Stomach (tissue), 4 donors: ENCODE data around the gene GTSE1.

Experiments
- EP300 ChIP-seq: sonication (generic); formaldehyde crosslinking; IDR thresholded peaks from one replicate; pipeline ENCODE4 v1.6.1; 2017; ENCODE audit warnings: antibody characterized with exemption
- POLR2A ChIP-seq, 4 donors: fragments of 450-650 bp; IDR thresholded peaks; one replicate each; pipeline ENCODE4 v1.6.1; 2016; ENCODE audit warnings: antibody characterized with exemption in 4 of 4, control low read depth in 2 of 4, mild to moderate bottlenecking in 1 of 4, moderate library complexity in 1 of 4
- POLR2AphosphoS5 ChIP-seq, 3 donors: sonication (generic); formaldehyde crosslinking; IDR thresholded peaks; one replicate each; pipeline ENCODE4 v1.6.1; 2016; ENCODE audit warnings: antibody characterized with exemption in 3 of 3
- TF ChIP-seq, protein P1 (sequence below), 7 experiments: fragments of 450-650 bp in 4 of 7; fragments of 200-600 bp in 3 of 7; sonication (generic) in 3 of 7; IDR thresholded peaks; one replicate each; pipeline ENCODE4 v1.5.1; 2016 to 2019; ENCODE audit warnings: antibody characterized with exemption in 7 of 7, control low read depth in 2 of 7, mild to moderate bottlenecking in 1 of 7

DNA sequence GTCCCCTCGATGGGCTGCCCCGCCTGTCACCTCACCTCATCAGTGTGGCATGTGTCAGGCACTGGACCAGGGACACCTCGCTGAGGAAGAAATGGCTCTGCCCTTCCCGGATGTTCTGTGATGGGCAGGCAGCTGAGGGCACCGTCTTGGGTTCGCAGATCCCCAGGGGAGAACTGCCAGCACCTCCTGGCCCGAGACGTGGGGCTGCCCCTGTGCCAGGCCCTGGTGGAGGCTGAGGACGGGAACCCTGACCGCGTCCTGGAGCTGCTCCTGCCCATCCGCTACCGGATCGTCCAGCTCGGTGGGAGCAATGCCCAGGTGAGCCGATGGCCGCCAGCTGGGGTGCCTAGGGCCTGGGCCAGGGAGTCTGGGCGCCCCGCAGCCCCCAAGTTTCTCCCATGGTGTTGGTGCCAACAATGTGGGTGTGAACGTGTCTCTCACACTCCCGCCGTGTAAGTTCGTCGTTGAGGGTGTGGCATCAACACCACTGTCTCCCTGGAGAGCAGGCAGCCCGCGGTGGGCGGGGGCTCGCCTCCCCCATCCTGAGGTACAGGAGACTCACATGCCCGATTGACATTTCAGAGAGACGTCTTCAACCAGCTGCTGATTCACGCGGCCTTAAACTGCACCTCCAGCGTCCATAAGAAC lies 7.3 kb upstream of the GTSE1 start:
- TF ChIP-seq, protein P1, sequence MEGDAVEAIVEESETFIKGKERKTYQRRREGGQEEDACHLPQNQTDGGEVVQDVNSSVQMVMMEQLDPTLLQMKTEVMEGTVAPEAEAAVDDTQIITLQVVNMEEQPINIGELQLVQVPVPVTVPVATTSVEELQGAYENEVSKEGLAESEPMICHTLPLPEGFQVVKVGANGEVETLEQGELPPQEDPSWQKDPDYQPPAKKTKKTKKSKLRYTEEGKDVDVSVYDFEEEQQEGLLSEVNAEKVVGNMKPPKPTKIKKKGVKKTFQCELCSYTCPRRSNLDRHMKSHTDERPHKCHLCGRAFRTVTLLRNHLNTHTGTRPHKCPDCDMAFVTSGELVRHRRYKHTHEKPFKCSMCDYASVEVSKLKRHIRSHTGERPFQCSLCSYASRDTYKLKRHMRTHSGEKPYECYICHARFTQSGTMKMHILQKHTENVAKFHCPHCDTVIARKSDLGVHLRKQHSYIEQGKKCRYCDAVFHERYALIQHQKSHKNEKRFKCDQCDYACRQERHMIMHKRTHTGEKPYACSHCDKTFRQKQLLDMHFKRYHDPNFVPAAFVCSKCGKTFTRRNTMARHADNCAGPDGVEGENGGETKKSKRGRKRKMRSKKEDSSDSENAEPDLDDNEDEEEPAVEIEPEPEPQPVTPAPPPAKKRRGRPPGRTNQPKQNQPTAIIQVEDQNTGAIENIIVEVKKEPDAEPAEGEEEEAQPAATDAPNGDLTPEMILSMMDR (IDR thresholded peaks at IDR 0.05) = no peak
- no peak for TF ChIP-seq EP300
- no peak for TF ChIP-seq POLR2AphosphoS5 (IDR thresholded peaks at IDR 0.05)
- no peak for TF ChIP-seq POLR2A (IDR thresholded peaks at IDR 0.05)
